H1 (cell line): ENCODE data around the gene YBX2. TPM values are rescaled to one million over a fixed set of nuclear protein-coding genes. Genes with fewer than 3 reads are reported as not detected.

Experiments used
- BRCA1 ChIP-seq: IDR thresholded peaks from 2 replicates; pipeline ENCODE4 v1.6.1; 2012; ENCODE audit warnings: low read depth, low read length, improper control_type of control experiment
- CBX8 ChIP-seq: fragments of 300-800, 300-1000 bp; sonication (generic); IDR thresholded peaks from 2 replicates; pipeline ENCODE4 v1.7.1; 2016; ENCODE audit warnings: low read depth, low read length, borderline replicate concordance
- CHD1 ChIP-seq: IDR thresholded peaks from 2 replicates; pipeline ENCODE4 v1.6.1; 2012; ENCODE audit warnings: low read depth, low read length, improper control_type of control experiment
- EZH2 ChIP-seq: fragments of 200-600 bp; sonication (generic); IDR thresholded peaks from 2 replicates; pipeline ENCODE4 v1.7.1; 2012; ENCODE audit warnings: low read depth, mild to moderate bottlenecking, moderate library complexity, low read length, inconsistent platforms; ENCODE audit not compliant: severe bottlenecking
- FOSL1 ChIP-seq: IDR thresholded peaks from 2 replicates; pipeline ENCODE4 v1.6.1; 2011; ENCODE audit warnings: mild to moderate bottlenecking, low read depth, low read length, moderate library complexity; ENCODE audit not compliant: insufficient read depth
- GABPA ChIP-seq: IDR thresholded peaks from 2 replicates; pipeline ENCODE4 v1.6.1; 2011; ENCODE audit warnings: mild to moderate bottlenecking, low read length, moderate library complexity, borderline replicate concordance; ENCODE audit not compliant: insufficient read depth
- HDAC2 ChIP-seq, 2 experiments: fragments of 300-600 bp in 1 of 2; sonication (generic) in 1 of 2; IDR thresholded peaks; 2 replicates each; pipeline ENCODE4 v1.6.1; 2011 to 2012; ENCODE audit warnings: low read depth in 2 of 2, low read length in 2 of 2, mild to moderate bottlenecking in 2 of 2, moderate library complexity in 2 of 2, borderline replicate concordance in 1 of 2, inconsistent platforms in 1 of 2
- KDM1A ChIP-seq: fragments of 200-600, 300-600 bp; sonication (generic); IDR thresholded peaks from 2 replicates; pipeline ENCODE4 v1.7.1; 2016; ENCODE audit warnings: mild to moderate bottlenecking, low read length, borderline replicate concordance
- MAFK ChIP-seq: IDR thresholded peaks from 2 replicates; pipeline ENCODE4 v1.6.1; 2012; ENCODE audit warnings: low read depth, mild to moderate bottlenecking, improper control_type of control experiment, low read length
- POU5F1 ChIP-seq: IDR thresholded peaks from 2 replicates; pipeline ENCODE4 v1.6.1; 2011; ENCODE audit warnings: low read depth, mild to moderate bottlenecking, low read length, moderate library complexity
- RBBP5 ChIP-seq: IDR thresholded peaks from 2 replicates; pipeline ENCODE4 v1.7.1; 2012; ENCODE audit warnings: low read depth, mild to moderate bottlenecking, inconsistent platforms, low read length, moderate library complexity, borderline replicate concordance
- RFX5 ChIP-seq: IDR thresholded peaks from 2 replicates; pipeline ENCODE4 v1.6.1; 2011; ENCODE audit warnings: low read depth, low read length, improper control_type of control experiment, borderline replicate concordance
- RXRA ChIP-seq: IDR thresholded peaks from 2 replicates; pipeline ENCODE4 v1.6.1; 2011; ENCODE audit warnings: low read depth, mild to moderate bottlenecking, low read length, moderate library complexity; ENCODE audit not compliant: insufficient read depth
- SIN3A ChIP-seq, 2 experiments: IDR thresholded peaks in 1 of 2; conservative IDR thresholded peaks in 1 of 2; 2 replicates each; pipeline ENCODE4 v1.6.1; 2011 to 2012; ENCODE audit warnings: low read length in 2 of 2, improper control_type of control experiment in 1 of 2, low read depth in 1 of 2, mild to moderate bottlenecking in 1 of 2
- SIRT6 ChIP-seq: IDR thresholded peaks from one replicate; pipeline ENCODE4 v1.7.1; 2012; ENCODE audit warnings: low read length, inconsistent platforms
- SIX5 ChIP-seq: IDR thresholded peaks from 2 replicates; pipeline ENCODE4 v1.6.1; 2011; ENCODE audit warnings: mild to moderate bottlenecking, low read depth, low read length
- SP1 ChIP-seq: IDR thresholded peaks from 2 replicates; pipeline ENCODE4 v1.6.1; 2011; ENCODE audit warnings: low read depth, low read length
- SP2 ChIP-seq: IDR thresholded peaks from 2 replicates; pipeline ENCODE4 v1.6.1; 2012; ENCODE audit warnings: mild to moderate bottlenecking, low read length, inconsistent platforms
- SP4 ChIP-seq: IDR thresholded peaks from 2 replicates; pipeline ENCODE4 v1.6.1; 2012; ENCODE audit warnings: low read length, inconsistent platforms
- SRF ChIP-seq: IDR thresholded peaks from 2 replicates; pipeline ENCODE4 v1.6.1; 2011; ENCODE audit warnings: mild to moderate bottlenecking, low read depth, low read length, moderate library complexity
- SUZ12 ChIP-seq: fragments of 200-600 bp; sonication (generic); IDR thresholded peaks from 2 replicates; pipeline ENCODE4 v1.6.1; 2012; ENCODE audit warnings: mild to moderate bottlenecking, inconsistent platforms, low read length, moderate library complexity, mixed read lengths
- TAF1 ChIP-seq: IDR thresholded peaks from 2 replicates; pipeline ENCODE4 v1.6.1; 2011; ENCODE audit warnings: mild to moderate bottlenecking, low read depth, low read length
- TBP ChIP-seq: IDR thresholded peaks from 2 replicates; pipeline ENCODE4 v1.6.1; 2011; ENCODE audit warnings: low read depth, low read length, improper control_type of control experiment
- TEAD4 ChIP-seq: IDR thresholded peaks from 2 replicates; pipeline ENCODE4 v1.6.1; 2012; ENCODE audit warnings: low read depth, low read length, inconsistent platforms, mixed read lengths
- polyA plus RNA-seq, 7 experiments: library from polyadenylated mRNA; depleted of rRNA in 3 of 7; stranded (reverse) in 5 of 7; unstranded in 2 of 7; fragments of >200 nt in 5 of 7; fragments of 200-250 nt in 2 of 7; gene quantifications; 1 replicate in 5 of 7; 2 replicates in 1 of 7; 4 replicates in 1 of 7; pipeline versions ENCODE4 v1.2.1 to v1.2.3, GENCODE V29; 2011 to 2013; ENCODE audit warnings: missing spikeins in 2 of 7, mixed read lengths in 2 of 7
- total RNA-seq: library from RNA; stranded (reverse); fragmentation: NEBNext Ultra II Directional; extraction: Animal tissue kit (Norgen Biotek cat#: 25700); gene quantifications from 2 replicates; pipeline ENCODE4 v1.2.1, GENCODE V29; 2021

The YBX2 gene
- total and polyA plus RNA-seq, 2 of the 8 experiments (the other 6 are each of a cell fraction or from before 2014, with no cell fraction given): 19.2 to 30.5 TPM

GRCh38 chr17:7239091-7240027, 55.1 kb downstream of the YBX2 start, which contains the start of gene PHF23 (continued):
- peak; percentile 59 to 74; a peak in 2 of 4 replicates for TF ChIP-seq SIN3A (conservative IDR thresholded peaks at IDR 0.05 in 1 of 2, IDR thresholded peaks at IDR 0.05 in 1 of 2; ENCODE audit: low read depth in 1 of 2, low read length in 2 of 2)
- no peak for TF ChIP-seq TBP
- no peak for TF ChIP-seq TEAD4
- no peak for TF ChIP-seq SUZ12
- no peak for TF ChIP-seq SIRT6
- TF ChIP-seq MAFK: no peak
- TF ChIP-seq FOSL1: no peak
- no peak for TF ChIP-seq RBBP5
- TF ChIP-seq CBX8: no peak
- TF ChIP-seq GABPA: peak; percentile 93
- TF ChIP-seq RXRA: no peak
- TF ChIP-seq HDAC2 (IDR thresholded peaks at IDR 0.05; ENCODE audit: borderline replicate concordance in 1 of 2, low read depth in 2 of 2, low read length in 2 of 2): no peak
- TF ChIP-seq EZH2: no peak
- no peak for TF ChIP-seq RFX5
- TF ChIP-seq SRF: no peak
- no peak for TF ChIP-seq POU5F1
- peak; percentile 79; the same call in 1 of the 2 replicates for TF ChIP-seq SP4
- TF ChIP-seq SIX5: peak; percentile 83
- TF ChIP-seq TAF1: peak; percentile 35; the same call in 1 of the 2 replicates
- peak; percentile 70 for TF ChIP-seq SP1
- TF ChIP-seq SP2: no peak; the same call in 1 of the 2 replicates
- no peak for TF ChIP-seq CHD1
- no peak for TF ChIP-seq BRCA1
- TF ChIP-seq KDM1A: peak; percentile 35; the same call in 1 of the 2 replicates
